SK-N-SH (cell line): Measurements from ENCODE around the gene ACTR8. TPM values are rescaled to one million over a fixed set of nuclear protein-coding genes. Genes with fewer than 3 reads are reported as not detected.

Experiments used
- CTCF ChIA-PET: fragments of 300-600, 350-600 bp; formaldehyde crosslinking; extraction: SDS; loops from one replicate; lab custom pipeline; 2021; lab: Yijun Ruan, JAX
- POLR2A ChIA-PET: fragments of 350-600 bp; sonication (Branson Sonifier 250); formaldehyde crosslinking; extraction: SDS; loops from one replicate; lab custom pipeline; 2020; ENCODE audit warnings: antibody characterized with exemption, inconsistent platforms; lab: Yijun Ruan, JAX
- DNase-seq: peaks from one replicate; pipeline ENCODE4 v3.0.0; 2012
- H2AFZ ChIP-seq: fragments of 200-600 bp; sonication (generic); 2 replicates; pipeline ENCODE4 v1.8.1; 2016; ENCODE audit warnings: antibody characterized with exemption, mild to moderate bottlenecking, low read depth
- H3F3A ChIP-seq: fragments of 200-600 bp; sonication (generic); replicated peaks from 2 replicates; pipeline ENCODE3; 2016; ENCODE audit warnings: antibody characterized with exemption, mild to moderate bottlenecking; ENCODE audit not compliant: insufficient read depth
- H3K27ac ChIP-seq, 2 experiments: fragments of 200-500 bp in 1 of 2; fragments of 200-600 bp in 1 of 2; sonication (Bioruptor generic) in 1 of 2; sonication (generic), shearing (Covaris generic) in 1 of 2; 2 replicates each; pipeline versions ENCODE4 v1.5.1 to v1.6.1; 2014 to 2016; ENCODE audit warnings: low read depth in 2 of 2, inconsistent platforms in 1 of 2, low read length in 1 of 2, mild to moderate bottlenecking in 1 of 2, mixed read lengths in 1 of 2
- H3K27me3 ChIP-seq: fragments of 200-600 bp; sonication (generic), shearing (Covaris generic); 2 replicates; pipeline ENCODE4 v1.6.1; 2016; ENCODE audit warnings: mixed run types; ENCODE audit not compliant: insufficient read depth
- H3K36me3 ChIP-seq, 2 experiments: fragments of 200-500 bp in 1 of 2; fragments of 200-600 bp in 1 of 2; sonication (Bioruptor generic) in 1 of 2; sonication (generic) in 1 of 2; replicated peaks in 1 of 2; 2 replicates each; pipeline versions ENCODE3 to v1.5.1; 2014 to 2016; ENCODE audit warnings: low read length in 1 of 2, mild to moderate bottlenecking in 1 of 2; ENCODE audit not compliant: insufficient read depth in 2 of 2, control insufficient read depth in 1 of 2
- H3K4me1 ChIP-seq, 2 experiments: fragments of 200-500 bp in 1 of 2; fragments of 200-600 bp in 1 of 2; sonication (Bioruptor generic) in 1 of 2; sonication (generic), shearing (Covaris generic) in 1 of 2; 2 replicates each; pipeline versions ENCODE4 v1.5.1 to v1.6.1; 2014 to 2016; ENCODE audit warnings: low read depth in 1 of 2, low read length in 1 of 2, mixed run types in 1 of 2; ENCODE audit not compliant: insufficient read depth in 2 of 2, control insufficient read depth in 1 of 2
- H3K4me2 ChIP-seq: fragments of 200-600 bp; sonication (generic), shearing (Covaris generic); 2 replicates; pipeline ENCODE4 v1.6.1; 2017; ENCODE audit warnings: mixed run types
- H3K4me3 ChIP-seq, 2 experiments: fragments of 200-500 bp in 1 of 2; fragments of 200-600 bp in 1 of 2; sonication (Bioruptor generic) in 1 of 2; sonication (generic), shearing (Covaris generic) in 1 of 2; 2 replicates each; pipeline versions ENCODE4 v1.5.1 to v1.8.1; 2014 to 2016; ENCODE audit warnings: low read depth in 2 of 2, inconsistent platforms in 1 of 2, low read length in 1 of 2, mild to moderate bottlenecking in 1 of 2, mixed read lengths in 1 of 2, moderate library complexity in 1 of 2
- H3K79me2 ChIP-seq: fragments of 200-600 bp; sonication (generic); 2 replicates; pipeline ENCODE4 v1.8.1; 2017; ENCODE audit warnings: mild to moderate bottlenecking; ENCODE audit not compliant: insufficient read depth
- H3K9ac ChIP-seq: fragments of 200-600 bp; sonication (generic); 2 replicates; pipeline ENCODE4 v1.6.1; 2017; ENCODE audit warnings: mixed run types
- H3K9me2 ChIP-seq: fragments of 200-600 bp; sonication (generic); 2 replicates; pipeline ENCODE4 v1.6.1; 2017; ENCODE audit warnings: mixed run types
- H3K9me3 ChIP-seq: fragments of 200-600 bp; sonication (generic); 2 replicates; pipeline ENCODE4 v1.6.1; 2017; ENCODE audit warnings: mixed run types, mild to moderate bottlenecking, moderate library complexity
- H4K20me1 ChIP-seq: fragments of 200-600 bp; sonication (generic); 2 replicates; pipeline ENCODE4 v1.6.1; 2017; ENCODE audit warnings: mild to moderate bottlenecking, mixed run types; ENCODE audit not compliant: insufficient read depth
- GATA2 ChIP-seq: sonication (generic); formaldehyde crosslinking; IDR thresholded peaks from 2 replicates; pipeline ENCODE4 v1.5.0; 2020; ENCODE audit warnings: mild to moderate bottlenecking, missing genetic modification reagents
- JUND ChIP-seq: IDR thresholded peaks from 2 replicates; pipeline ENCODE4 v1.4.0; 2012
- MEF2A ChIP-seq: IDR thresholded peaks from 2 replicates; pipeline ENCODE4 v1.4.0; 2012; ENCODE audit warnings: low read depth, borderline replicate concordance
- MXI1 ChIP-seq: IDR thresholded peaks from 2 replicates; pipeline ENCODE4 v1.6.1; 2012; ENCODE audit warnings: mild to moderate bottlenecking, low read depth, low read length, improper control_type of control experiment
- NRF1 ChIP-seq: IDR thresholded peaks from 2 replicates; pipeline ENCODE4 v1.6.1; 2012; ENCODE audit warnings: low read depth, mild to moderate bottlenecking, low read length
- RFX5 ChIP-seq: IDR thresholded peaks from 2 replicates; pipeline ENCODE4 v1.6.1; 2012; ENCODE audit warnings: mild to moderate bottlenecking, improper control_type of control experiment, low read length
- RXRA ChIP-seq: IDR thresholded peaks from 2 replicates; pipeline ENCODE4 v1.4.0; 2012; ENCODE audit warnings: low read depth, mild to moderate bottlenecking, borderline replicate concordance
- TAF1 ChIP-seq: IDR thresholded peaks from 2 replicates; pipeline ENCODE4 v1.6.1; 2012; ENCODE audit warnings: low read depth, mild to moderate bottlenecking, low read length, moderate library complexity, borderline replicate concordance
- WGBS: methylation state at CpG from one replicate; pipeline ENCODE4 v1.1.6; 2017; ENCODE audit warnings: low lambda C conversion rate; 5-methylcytosine and 5-hydroxymethylcytosine counted together
- polyA plus RNA-seq, 3 experiments: library from polyadenylated mRNA; depleted of rRNA; stranded (reverse); fragments of >200 nt; gene quantifications; 2 replicates each; pipeline ENCODE4 v1.2.3, GENCODE V29; 2012
- TF ChIP-seq, protein P1 (sequence below): fragments of 200-600 bp; sonication (generic); IDR thresholded peaks from 2 replicates; pipeline ENCODE4 v1.6.1; 2017; ENCODE audit warnings: antibody characterized with exemption, mild to moderate bottlenecking, moderate library complexity
- TF ChIP-seq, protein P2 (sequence below): fragments of 150-350 bp; IDR thresholded peaks from 2 replicates; pipeline ENCODE4 v1.6.1; 2016; ENCODE audit warnings: mild to moderate bottlenecking, low read depth, low read length

ACTR8 gene
- polyA plus RNA-seq, 1 of the 3 experiments (the other 2 are of a cell fraction), result 17.7 TPM

DNA sequence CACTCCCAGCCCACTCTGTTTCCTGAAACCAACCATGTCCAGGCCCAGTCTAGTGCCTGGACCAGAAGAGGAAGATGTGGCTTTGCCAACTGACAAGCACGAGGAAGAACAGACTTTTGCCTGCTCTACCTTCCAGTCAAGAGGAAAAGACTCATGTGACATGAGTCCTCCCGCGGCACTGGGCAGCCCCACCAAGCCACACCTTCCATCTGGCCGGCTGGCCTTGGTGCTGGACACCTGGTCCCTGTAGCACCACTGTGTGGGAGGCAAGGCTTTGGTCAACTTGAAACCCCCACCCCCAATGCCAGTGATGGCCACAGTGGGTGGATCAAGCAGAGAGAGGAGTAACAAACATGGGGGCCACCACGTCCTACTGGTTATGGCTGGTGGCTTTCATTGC is 48.3 kb downstream of the ACTR8 start:
- POLR2A ChIA-PET, result no interaction called here
- Histone ChIP-seq H3K9me3 (no peaks in the 10 kb centered on the region), H3F3A (no peaks in the 10 kb centered on the region), H3K27ac (no peak overlapping the region), H3K9ac (no peak overlapping the region), H3K36me3 (no peaks in the 10 kb centered on the region)
- DNase-seq, result no peak
- TF ChIP-seq RXRA, result no peak
- TF ChIP-seq JUND, result no peak
- TF ChIP-seq RFX5, result no peak
- TF ChIP-seq GATA2 (CRISPR knock-in tag), result no peak
- no peak for TF ChIP-seq NRF1
- TF ChIP-seq MEF2A, result no peak
- no peak for TF ChIP-seq TAF1
- TF ChIP-seq, all 33 proteins: peak for 0
- no peaks in the 10 kb centered on the region for H3K79me2 ChIP-seq
- H3K27me3 ChIP-seq, result no peaks in the 10 kb centered on the region
- no peaks in the 10 kb centered on the region for H3K9me2 ChIP-seq
- H3K4me2 ChIP-seq, result no peak overlapping the region
- peaks cover 0 to 7% of the 10 kb centered on the region in 2 experiments; a peak in 1 of 4 replicates for H3K4me1 ChIP-seq
- no peaks in the 10 kb centered on the region for H4K20me1 ChIP-seq
- CTCF ChIA-PET, result no interaction called here
- no peak overlapping the region for H2AFZ ChIP-seq
- WGBS, result 42% methylated on average over 2 of the region's 5 CpGs
- H3K4me3 ChIP-seq, result no peak overlapping the region

DNA sequence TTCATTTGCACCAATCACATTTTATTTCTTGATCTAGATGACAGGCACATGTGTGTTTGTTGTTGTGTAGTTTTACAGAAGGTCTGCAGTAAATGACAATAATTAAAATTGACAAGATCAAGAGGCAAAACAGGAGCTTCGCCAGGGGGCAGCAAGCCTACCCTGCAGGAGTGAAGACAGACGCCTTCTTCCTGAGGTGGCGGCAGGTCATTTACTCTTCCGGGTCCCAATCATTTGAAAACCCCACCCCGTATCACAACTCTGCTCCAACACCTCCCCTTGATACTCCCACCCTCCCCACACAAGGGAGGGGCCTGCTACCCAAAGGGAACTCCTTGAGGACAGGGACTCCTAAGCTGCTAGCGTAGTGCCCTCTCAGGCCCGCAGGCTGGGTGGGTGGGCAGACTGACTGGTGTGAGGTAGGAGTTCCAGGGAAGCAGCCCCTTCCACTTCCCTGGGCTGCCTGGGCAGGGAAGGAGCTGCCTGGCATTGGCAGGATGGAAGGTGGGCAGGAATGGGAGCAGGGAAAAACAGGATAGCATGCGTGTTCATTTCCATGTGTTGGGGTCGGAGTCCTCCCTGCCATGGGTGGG is 48.8 kb downstream of the ACTR8 start:
- DNase-seq, result no peak
- Histone ChIP-seq H3F3A (no peaks in the 10 kb centered on the region), H2AFZ (no peak overlapping the region), H3K79me2 (no peaks in the 10 kb centered on the region), H3K4me2 (no peak overlapping the region), H3K27me3 (no peaks in the 10 kb centered on the region), H3K27ac (no peak overlapping the region), H3K9me3 (no peaks in the 10 kb centered on the region), H3K4me1 (peaks cover 0 to 7% of the 10 kb centered on the region in 2 experiments; a peak in 1 of 4 replicates), H3K36me3 (no peaks in the 10 kb centered on the region), H4K20me1 (no peaks in the 10 kb centered on the region), H3K4me3 (no peak overlapping the region), H3K9ac (no peak overlapping the region), H3K9me2 (no peaks in the 10 kb centered on the region)
- CTCF ChIA-PET, result no interaction called here
- POLR2A ChIA-PET, result interaction anchor here (0.7 kb wide), 1 partner anchor 10 kb away, joined by 3 read pairs; no protein-coding TSS in a partner anchor
- TF ChIP-seq RXRA, result no peak
- TF ChIP-seq, protein P1, sequence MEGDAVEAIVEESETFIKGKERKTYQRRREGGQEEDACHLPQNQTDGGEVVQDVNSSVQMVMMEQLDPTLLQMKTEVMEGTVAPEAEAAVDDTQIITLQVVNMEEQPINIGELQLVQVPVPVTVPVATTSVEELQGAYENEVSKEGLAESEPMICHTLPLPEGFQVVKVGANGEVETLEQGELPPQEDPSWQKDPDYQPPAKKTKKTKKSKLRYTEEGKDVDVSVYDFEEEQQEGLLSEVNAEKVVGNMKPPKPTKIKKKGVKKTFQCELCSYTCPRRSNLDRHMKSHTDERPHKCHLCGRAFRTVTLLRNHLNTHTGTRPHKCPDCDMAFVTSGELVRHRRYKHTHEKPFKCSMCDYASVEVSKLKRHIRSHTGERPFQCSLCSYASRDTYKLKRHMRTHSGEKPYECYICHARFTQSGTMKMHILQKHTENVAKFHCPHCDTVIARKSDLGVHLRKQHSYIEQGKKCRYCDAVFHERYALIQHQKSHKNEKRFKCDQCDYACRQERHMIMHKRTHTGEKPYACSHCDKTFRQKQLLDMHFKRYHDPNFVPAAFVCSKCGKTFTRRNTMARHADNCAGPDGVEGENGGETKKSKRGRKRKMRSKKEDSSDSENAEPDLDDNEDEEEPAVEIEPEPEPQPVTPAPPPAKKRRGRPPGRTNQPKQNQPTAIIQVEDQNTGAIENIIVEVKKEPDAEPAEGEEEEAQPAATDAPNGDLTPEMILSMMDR, result no peak
- TF ChIP-seq MXI1, result no peak
- TF ChIP-seq, protein P2, sequence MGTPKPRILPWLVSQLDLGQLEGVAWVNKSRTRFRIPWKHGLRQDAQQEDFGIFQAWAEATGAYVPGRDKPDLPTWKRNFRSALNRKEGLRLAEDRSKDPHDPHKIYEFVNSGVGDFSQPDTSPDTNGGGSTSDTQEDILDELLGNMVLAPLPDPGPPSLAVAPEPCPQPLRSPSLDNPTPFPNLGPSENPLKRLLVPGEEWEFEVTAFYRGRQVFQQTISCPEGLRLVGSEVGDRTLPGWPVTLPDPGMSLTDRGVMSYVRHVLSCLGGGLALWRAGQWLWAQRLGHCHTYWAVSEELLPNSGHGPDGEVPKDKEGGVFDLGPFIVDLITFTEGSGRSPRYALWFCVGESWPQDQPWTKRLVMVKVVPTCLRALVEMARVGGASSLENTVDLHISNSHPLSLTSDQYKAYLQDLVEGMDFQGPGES, result no peak
- 81% methylated on average over 9 of the region's 9 CpGs for WGBS
